Sigmoid colon (tissue), 4 donors: ENCODE results near the gene CNOT10.

Experiments used
- POLR2A ChIP-seq, 2 donors: fragments of 450-650 bp; IDR thresholded peaks; one replicate each; pipeline ENCODE4 v1.6.1; 2016; ENCODE audit warnings: antibody characterized with exemption in 2 of 2, mild to moderate bottlenecking in 2 of 2, moderate library complexity in 2 of 2
- POLR2AphosphoS5 ChIP-seq, 4 donors: sonication (generic); formaldehyde crosslinking; IDR thresholded peaks; one replicate each; pipeline ENCODE4 v1.6.1; 2017; ENCODE audit warnings: antibody characterized with exemption in 4 of 4
- TF ChIP-seq, protein P1 (sequence below), 4 experiments: fragments of 450-650 bp in 3 of 4; fragments of 200-600 bp in 1 of 4; IDR thresholded peaks; one replicate each; pipeline ENCODE4 v1.5.1; 2016 to 2019; ENCODE audit warnings: antibody characterized with exemption in 4 of 4, mild to moderate bottlenecking in 3 of 4, moderate library complexity in 2 of 4

DNA sequence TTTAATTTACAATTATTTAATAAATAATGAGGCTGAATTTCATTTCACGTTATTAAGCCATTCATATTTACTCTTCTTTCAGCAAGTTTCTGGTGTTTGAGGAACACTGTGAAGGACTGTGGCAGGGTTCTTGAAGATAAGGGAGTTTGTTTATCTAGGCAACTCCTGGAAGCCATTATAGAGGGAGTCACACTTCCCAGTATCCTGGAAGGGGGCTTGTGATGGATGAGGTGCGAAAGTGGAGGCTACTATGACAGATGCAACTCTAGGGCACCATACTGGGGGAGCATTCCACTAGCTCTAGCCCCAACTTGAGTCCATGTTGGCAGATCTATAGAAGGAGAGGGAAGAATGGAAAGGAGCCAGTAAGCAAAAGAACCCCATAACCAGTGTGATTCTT, 14.4 kb downstream of the CNOT10 start:
- TF ChIP-seq, protein P1, sequence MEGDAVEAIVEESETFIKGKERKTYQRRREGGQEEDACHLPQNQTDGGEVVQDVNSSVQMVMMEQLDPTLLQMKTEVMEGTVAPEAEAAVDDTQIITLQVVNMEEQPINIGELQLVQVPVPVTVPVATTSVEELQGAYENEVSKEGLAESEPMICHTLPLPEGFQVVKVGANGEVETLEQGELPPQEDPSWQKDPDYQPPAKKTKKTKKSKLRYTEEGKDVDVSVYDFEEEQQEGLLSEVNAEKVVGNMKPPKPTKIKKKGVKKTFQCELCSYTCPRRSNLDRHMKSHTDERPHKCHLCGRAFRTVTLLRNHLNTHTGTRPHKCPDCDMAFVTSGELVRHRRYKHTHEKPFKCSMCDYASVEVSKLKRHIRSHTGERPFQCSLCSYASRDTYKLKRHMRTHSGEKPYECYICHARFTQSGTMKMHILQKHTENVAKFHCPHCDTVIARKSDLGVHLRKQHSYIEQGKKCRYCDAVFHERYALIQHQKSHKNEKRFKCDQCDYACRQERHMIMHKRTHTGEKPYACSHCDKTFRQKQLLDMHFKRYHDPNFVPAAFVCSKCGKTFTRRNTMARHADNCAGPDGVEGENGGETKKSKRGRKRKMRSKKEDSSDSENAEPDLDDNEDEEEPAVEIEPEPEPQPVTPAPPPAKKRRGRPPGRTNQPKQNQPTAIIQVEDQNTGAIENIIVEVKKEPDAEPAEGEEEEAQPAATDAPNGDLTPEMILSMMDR (IDR thresholded peaks at IDR 0.05): no peak
- TF ChIP-seq POLR2A (IDR thresholded peaks at IDR 0.05) (no peak), POLR2AphosphoS5 (IDR thresholded peaks at IDR 0.05) (no peak)
